ENCODE measurements around the gene TSNAXIP1. TPM values are rescaled to one million over a fixed set of nuclear protein-coding genes. Genes with fewer than 3 reads are reported as not detected.

The TSNAXIP1 gene
- total RNA-seq, 1 experiment from 2014 or later: 1.2 TPM

DNA sequence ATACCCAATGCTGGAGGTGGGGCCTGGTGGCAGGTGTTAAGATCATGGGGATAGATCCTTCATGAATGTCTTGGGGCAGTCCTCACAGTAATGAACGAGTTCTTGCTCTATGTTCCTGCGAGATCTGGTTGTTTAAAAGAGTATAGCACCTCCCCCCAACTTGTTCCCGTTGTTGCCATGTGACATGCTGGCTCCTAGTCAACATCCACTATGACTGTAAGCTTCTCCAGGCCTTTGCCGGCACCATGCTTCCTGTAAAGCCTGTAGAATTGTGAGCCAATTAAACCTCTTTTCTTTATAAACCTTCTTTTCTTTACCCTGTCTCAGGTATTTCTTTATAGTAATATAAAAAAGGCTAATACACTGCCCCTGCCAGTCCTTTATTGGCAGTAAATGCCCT is 33.6 kb upstream of the TSNAXIP1 start:
- no peaks in the 10 kb centered on the region for H3K9me3 ChIP-seq (ENCODE audit: control insufficient read depth in 1 of 2, insufficient read depth in 1 of 2, low read depth in 1 of 2, low read length in 2 of 2)
- CTCF ChIA-PET: no interaction called here
- no peak for DNase-seq (ENCODE audit: low read depth, low spot score)

More for the DNA sequence above, 33.6 kb upstream of the TSNAXIP1 start:
- H3K9ac ChIP-seq (ENCODE audit: low read length): no peak overlapping the region
- H3K36me3 ChIP-seq (ENCODE audit: control insufficient read depth in 1 of 2, insufficient read depth in 2 of 2, low read length in 2 of 2): no peaks in the 10 kb centered on the region
- ATAC-seq: no peak
- ChIA-PET POLR2A (no interaction called here), RAD21 (ENCODE audit: low non-redundant PET in 1 of 2, low total read pairs in 2 of 2, uncharacterized antibody in 2 of 2, unreplicated experiment in 2 of 2) (no interaction called here)
- no peak overlapping the region for H3K4me3 ChIP-seq (replicated peaks in 1 of 2; ENCODE audit: low read depth in 1 of 2, low read length in 2 of 2)
- H2AFZ ChIP-seq (ENCODE audit: low read depth, low read length, poor library complexity, severe bottlenecking): no peak overlapping the region
- H3K27me3 ChIP-seq (ENCODE audit: insufficient read depth, low read length): no peaks in the 10 kb centered on the region
- intact Hi-C loops (cut with micrococcal nuclease): no loop called here
- 0 out of 4 replicates have a peak, but pooled peaks cover 0 to under 1% of the 10 kb centered on the region in 2 experiments for H3K4me1 ChIP-seq (ENCODE audit: control insufficient read depth in 1 of 2, insufficient read depth in 2 of 2, low read length in 2 of 2)
- H3K27ac ChIP-seq (ENCODE audit: low read depth, low read length): no peak overlapping the region
- BruUV-seq (replicated peaks): no TSS peak
- H4K20me1 ChIP-seq (ENCODE audit: insufficient read depth): no peaks in the 10 kb centered on the region
- TF ChIP-seq ZFX (IDR thresholded peaks at IDR 0.05) (no peak), ELF1 (IDR thresholded peaks at IDR 0.05; ENCODE audit: borderline replicate concordance, low read depth) (no peak), EZH2phosphoT487 (IDR thresholded peaks at IDR 0.05; ENCODE audit: borderline replicate concordance) (no peak), FOSL1 (IDR thresholded peaks at IDR 0.05; ENCODE audit: low read depth) (no peak), SP1 (IDR thresholded peaks at IDR 0.05; ENCODE audit: low read depth) (no peak), TCF7L2 (IDR thresholded peaks at IDR 0.05; ENCODE audit: borderline replicate concordance, extremely low read depth, insufficient read depth, insufficient read length) (no peak), EZH2 (IDR thresholded peaks at IDR 0.05) (no peak), SIN3A (IDR thresholded peaks at IDR 0.05; ENCODE audit: low read depth) (no peak), RAD21 (IDR thresholded peaks at IDR 0.05; ENCODE audit: low read depth) (no peak), CTCF (IDR thresholded peaks at IDR 0.05 in 2 of 3, conservative IDR thresholded peaks at IDR 0.05 in 1 of 3; ENCODE audit: borderline replicate concordance in 1 of 3, insufficient read depth in 1 of 3, low read depth in 2 of 3, low read length in 2 of 3) (no peak), POLR2AphosphoS5 (IDR thresholded peaks at IDR 0.05; ENCODE audit: low read depth, low read length) (no peak), CBX3 (IDR thresholded peaks at IDR 0.05; ENCODE audit: low read depth) (no peak), REST (IDR thresholded peaks at IDR 0.05; ENCODE audit: low read depth) (no peak), JUND (IDR thresholded peaks at IDR 0.05) (no peak), SRF (IDR thresholded peaks at IDR 0.05; ENCODE audit: low read depth) (no peak), CEBPB (IDR thresholded peaks at IDR 0.05; ENCODE audit: low read depth) (no peak), MAX (IDR thresholded peaks at IDR 0.05) (no peak), EGR1 (IDR thresholded peaks at IDR 0.05; ENCODE audit: low read depth) (no peak)
- TF ChIP-seq, protein P1, sequence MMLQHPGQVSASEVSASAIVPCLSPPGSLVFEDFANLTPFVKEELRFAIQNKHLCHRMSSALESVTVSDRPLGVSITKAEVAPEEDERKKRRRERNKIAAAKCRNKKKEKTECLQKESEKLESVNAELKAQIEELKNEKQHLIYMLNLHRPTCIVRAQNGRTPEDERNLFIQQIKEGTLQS (IDR thresholded peaks at IDR 0.05): no peak
- TF ChIP-seq, protein P2, sequence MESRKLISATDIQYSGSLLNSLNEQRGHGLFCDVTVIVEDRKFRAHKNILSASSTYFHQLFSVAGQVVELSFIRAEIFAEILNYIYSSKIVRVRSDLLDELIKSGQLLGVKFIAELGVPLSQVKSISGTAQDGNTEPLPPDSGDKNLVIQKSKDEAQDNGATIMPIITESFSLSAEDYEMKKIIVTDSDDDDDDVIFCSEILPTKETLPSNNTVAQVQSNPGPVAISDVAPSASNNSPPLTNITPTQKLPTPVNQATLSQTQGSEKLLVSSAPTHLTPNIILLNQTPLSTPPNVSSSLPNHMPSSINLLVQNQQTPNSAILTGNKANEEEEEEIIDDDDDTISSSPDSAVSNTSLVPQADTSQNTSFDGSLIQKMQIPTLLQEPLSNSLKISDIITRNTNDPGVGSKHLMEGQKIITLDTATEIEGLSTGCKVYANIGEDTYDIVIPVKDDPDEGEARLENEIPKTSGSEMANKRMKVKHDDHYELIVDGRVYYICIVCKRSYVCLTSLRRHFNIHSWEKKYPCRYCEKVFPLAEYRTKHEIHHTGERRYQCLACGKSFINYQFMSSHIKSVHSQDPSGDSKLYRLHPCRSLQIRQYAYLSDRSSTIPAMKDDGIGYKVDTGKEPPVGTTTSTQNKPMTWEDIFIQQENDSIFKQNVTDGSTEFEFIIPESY (IDR thresholded peaks at IDR 0.05; ENCODE audit: extremely low read depth, insufficient replicate concordance, low read length): no peak
- no peak overlapping the region for H3K4me2 ChIP-seq (ENCODE audit: low read length)
- no peaks in the 10 kb centered on the region for H3K9me2 ChIP-seq (ENCODE audit: insufficient read depth)
- H3K79me2 ChIP-seq (ENCODE audit: insufficient read depth, low read length): peaks cover 15% of the 10 kb centered on the region; the same call in 1 of the 2 replicates
